Measurements from ENCODE around the gene CACNG5.

CACNG5 gene

DNA sequence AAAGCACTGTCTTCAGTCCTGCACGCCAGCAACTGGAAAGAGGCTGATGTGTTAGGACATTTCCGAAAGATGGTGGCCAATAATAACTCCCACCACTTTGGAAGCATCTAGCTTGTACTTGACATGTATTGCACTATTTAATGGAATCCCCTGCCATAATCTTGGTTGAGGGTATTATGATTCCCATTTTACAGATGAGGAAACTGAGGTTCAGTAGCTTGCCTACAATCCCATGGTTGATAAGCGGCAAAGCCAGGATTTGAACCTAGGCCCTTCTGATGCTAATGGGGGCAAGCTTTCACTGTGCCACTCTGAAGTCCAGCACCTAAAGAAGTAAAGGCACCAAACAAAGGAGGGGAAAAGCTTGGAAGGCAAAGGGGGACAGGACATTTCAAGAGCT lies 8.0 kb downstream of the CACNG5 start:
- H3K4me3 ChIP-seq (ENCODE audit: low read depth, low read length) = no peak overlapping the region
- DNase-seq (ENCODE audit: low read depth) = no peak

- no peak overlapping the region for H3K4me3 ChIP-seq (ENCODE audit: low read depth, low read length)
- no peak for DNase-seq (ENCODE audit: low read depth)
Observed at GRCh38 chr17:66843627-66844026, 8.7 kb downstream of the CACNG5 start.

GRCh38 chr17:66847704-66848103 lies 12.8 kb downstream of the CACNG5 start:
- H3K4me3 ChIP-seq (ENCODE audit: low read depth, low read length) = no peak overlapping the region
- no peak for DNase-seq (ENCODE audit: low read depth)

DNA sequence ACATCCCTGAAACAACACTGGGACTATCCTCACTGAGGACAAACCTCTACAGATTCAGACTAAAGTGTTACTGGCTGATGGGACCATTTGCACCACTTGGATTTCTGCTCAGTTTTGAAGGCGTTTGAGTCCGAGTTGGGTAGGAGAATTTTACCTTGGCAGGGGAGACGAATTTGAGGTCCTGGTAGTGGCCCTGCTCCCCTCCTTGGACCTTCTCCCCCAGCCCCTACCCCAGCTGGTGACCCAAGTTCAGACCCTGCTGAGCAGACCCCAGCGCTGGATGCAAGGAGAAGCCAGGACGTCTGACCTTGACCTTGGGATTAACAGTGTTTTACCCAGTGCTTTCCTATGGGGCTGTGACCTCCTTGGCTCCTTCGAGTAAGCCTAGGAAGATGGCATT lies 13.6 kb downstream of the CACNG5 start:
- no peak for DNase-seq (ENCODE audit: low read depth)
- no peak overlapping the region for H3K4me3 ChIP-seq (ENCODE audit: low read depth, low read length)

GRCh38 chr17:66849032-66849655 lies 14.2 kb downstream of the CACNG5 start:
- DNase-seq (ENCODE audit: low read depth) = no peak
- H3K4me3 ChIP-seq (ENCODE audit: low read depth, low read length) = no peak overlapping the region

DNA sequence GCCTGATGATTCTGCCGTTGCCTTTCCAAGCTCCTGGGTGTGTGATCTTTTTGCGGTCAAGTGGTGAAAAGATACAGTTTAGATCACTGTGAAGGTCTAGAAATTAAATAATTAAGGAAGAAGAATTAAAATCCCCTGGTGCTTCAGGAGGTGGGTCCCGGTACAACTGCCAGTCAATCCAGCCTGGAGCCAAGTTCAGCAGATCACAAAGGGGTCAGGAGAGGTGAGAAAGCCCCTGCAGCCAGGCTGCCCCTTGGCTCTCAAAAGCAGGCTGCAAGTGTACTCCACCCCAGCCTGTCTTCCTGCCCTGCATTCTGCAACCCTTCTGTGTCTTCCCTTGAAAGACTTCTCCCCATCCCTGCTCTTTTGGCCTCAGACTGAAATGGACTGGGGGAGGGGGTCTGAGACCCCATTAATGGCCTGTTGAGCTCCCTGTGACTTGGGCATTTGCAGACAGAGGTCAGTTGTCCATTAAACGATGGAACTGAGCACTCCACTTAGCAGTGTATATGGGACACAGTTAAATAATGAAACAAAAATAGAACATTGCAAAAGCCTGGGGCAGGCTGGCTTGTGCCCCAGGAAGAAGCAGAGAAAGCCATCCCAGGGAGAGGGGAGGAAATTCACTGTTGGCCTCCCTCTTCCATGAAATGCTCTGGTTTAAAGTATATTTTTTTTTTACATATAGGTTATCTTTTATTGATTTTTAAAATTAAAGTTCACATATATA lies 15.1 kb downstream of the CACNG5 start:
- no peak for DNase-seq (ENCODE audit: low read depth)
- H3K4me3 ChIP-seq (ENCODE audit: low read depth, low read length) = no peak overlapping the region

DNA sequence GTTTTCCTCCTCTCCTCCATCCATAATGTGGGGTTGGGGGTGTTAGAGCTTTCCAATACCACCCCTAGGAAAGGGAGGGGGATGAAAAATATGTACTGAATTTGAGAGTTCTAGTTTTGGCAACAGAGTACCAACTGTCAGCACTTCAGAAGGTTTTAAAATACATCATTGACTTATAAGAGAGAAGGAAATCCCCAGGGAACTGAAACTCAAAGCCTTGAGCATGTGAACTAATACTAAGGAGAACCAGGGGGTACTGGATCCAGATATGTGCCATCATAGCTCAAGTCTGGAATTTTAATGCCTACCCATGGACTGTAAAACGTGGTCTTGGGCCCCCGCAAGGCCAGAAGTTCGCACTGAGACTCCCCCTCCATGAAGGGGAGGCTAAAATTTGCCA lies 15.8 kb downstream of the CACNG5 start:
- no peak overlapping the region for H3K4me3 ChIP-seq (ENCODE audit: low read depth, low read length)
- DNase-seq (ENCODE audit: low read depth) = no peak

- no peak overlapping the region for H3K4me3 ChIP-seq (ENCODE audit: low read depth, low read length)
- DNase-seq (ENCODE audit: low read depth) = no peak
Observed at GRCh38 chr17:66855204-66855603, 20.3 kb downstream of the CACNG5 start.

DNA sequence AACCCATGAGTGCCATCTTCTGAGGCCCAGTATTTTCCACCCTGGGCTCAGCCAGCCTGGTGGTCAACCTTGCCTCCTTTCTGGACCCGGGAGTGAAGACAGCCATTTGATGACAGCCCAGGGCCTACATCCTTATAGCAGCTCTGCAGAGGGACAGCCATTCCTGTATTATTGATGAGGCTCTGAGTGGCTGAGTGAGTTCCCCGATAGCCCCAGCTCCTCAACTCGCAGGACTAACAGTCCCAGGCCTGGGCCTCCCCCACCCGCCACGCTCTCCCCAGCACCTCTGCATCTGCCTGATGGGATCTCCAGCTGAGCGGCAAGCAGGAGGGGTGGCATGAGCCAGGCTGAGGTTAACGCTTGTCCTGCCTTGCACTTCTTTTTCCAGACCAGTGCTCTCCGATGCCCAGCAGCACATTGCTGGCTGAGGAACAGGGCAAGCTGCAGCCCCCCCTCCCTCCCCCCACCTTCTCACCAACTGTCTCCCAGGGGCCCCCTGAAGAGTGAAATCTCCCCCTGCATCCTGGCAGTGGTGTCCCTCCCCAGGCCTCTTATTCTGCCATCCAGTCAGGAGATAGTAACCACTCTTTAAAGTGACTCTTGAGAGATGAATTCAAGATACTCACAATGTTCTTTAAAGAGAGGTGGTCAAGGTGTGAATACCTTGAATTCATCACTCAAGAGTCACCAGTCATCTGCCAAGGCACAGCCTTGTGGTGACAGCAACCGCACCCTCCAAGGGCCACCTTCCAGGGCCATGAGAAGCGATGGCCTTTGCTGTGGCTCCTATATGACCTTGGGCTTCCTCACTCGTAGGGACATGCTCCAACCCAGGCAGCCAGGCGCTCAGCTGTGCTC lies 23.5 kb downstream of the CACNG5 start:
- DNase-seq (ENCODE audit: low read depth) = no peak
- no peak overlapping the region for H3K4me3 ChIP-seq (ENCODE audit: low read depth, low read length)

DNA sequence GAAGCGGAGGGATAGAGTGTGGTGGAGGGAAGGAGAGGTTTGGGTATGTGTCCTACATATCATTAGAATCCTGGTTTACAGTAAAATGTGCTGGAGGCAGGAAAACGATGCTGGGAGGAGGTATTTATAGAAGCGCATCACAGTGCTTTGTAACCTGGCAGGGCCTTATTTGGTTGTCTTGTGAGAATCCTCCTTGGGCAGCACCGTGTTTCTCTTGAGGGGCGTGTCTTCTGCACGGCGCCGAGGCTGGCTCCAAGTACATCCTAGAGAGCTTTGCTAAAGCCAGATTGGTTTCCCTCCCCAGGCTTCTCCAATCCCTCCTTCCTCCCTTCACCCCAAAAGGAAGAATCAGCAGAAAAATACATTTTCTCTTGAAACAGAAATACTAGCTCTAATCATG lies 24.4 kb downstream of the CACNG5 start:
- H3K4me3 ChIP-seq (ENCODE audit: low read depth, low read length) = no peak overlapping the region
- DNase-seq (ENCODE audit: low read depth) = no peak

- DNase-seq (ENCODE audit: low read depth) = no peak
- no peak overlapping the region for H3K4me3 ChIP-seq (ENCODE audit: low read depth, low read length)
Observed at GRCh38 chr17:66860204-66860603, 25.3 kb downstream of the CACNG5 start.

DNA sequence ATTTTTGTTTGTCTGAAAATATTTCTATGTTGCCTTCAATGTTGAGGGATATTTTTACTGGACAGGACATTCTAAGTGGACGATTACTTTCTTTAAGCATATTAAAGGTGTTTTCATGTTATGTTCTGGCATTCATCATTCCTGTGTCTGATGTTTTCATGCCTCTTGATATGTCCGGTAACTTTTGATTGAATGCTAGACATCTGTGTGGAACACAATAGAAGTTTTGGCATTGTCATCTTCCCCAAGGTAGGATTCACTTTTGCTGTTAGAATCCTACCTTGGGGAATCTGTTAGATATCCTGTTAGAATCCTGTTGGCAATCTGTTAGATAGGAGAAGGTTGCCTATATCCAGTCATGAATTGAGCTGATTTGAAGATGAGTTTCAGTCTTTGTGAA lies 28.9 kb downstream of the CACNG5 start:
- no peak for DNase-seq (ENCODE audit: low read depth)
- no peak overlapping the region for H3K4me3 ChIP-seq (ENCODE audit: low read depth, low read length)

DNA sequence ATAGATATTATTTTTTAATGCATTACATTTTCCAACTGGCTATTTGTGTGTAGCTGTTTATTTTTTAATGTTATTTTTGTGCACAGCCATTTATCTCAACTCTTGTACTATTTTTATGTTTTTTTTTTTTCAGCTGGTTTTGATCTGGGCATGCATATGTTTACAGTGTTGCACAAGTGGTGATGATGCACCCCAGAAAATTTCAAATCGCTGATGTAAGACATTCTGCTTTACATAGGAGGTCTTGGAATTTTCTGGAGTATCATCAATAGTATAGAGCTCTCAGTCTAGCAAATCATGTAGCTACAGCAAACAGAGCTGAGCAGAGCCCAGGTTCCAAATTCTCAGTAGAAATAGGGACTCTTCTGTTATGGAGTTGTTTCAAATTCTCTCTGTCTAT lies 30.2 kb downstream of the CACNG5 start:
- H3K4me3 ChIP-seq (ENCODE audit: low read depth, low read length) = no peak overlapping the region
- no peak for DNase-seq (ENCODE audit: low read depth)

- DNase-seq (ENCODE audit: low read depth) = no peak
- H3K4me3 ChIP-seq (ENCODE audit: low read depth, low read length) = no peak overlapping the region
Observed at GRCh38 chr17:66873962-66874361, 39.0 kb downstream of the CACNG5 start.

- no peak for DNase-seq (ENCODE audit: low read depth)
- H3K4me3 ChIP-seq (ENCODE audit: low read depth, low read length) = no peak overlapping the region
Observed at GRCh38 chr17:66884931-66885330, 50.0 kb downstream of the CACNG5 start.

- DNase-seq (ENCODE audit: low read depth) = no peak
Observed at GRCh38 chr17:66885417-66885816, 50.5 kb downstream of the CACNG5 start.

DNA sequence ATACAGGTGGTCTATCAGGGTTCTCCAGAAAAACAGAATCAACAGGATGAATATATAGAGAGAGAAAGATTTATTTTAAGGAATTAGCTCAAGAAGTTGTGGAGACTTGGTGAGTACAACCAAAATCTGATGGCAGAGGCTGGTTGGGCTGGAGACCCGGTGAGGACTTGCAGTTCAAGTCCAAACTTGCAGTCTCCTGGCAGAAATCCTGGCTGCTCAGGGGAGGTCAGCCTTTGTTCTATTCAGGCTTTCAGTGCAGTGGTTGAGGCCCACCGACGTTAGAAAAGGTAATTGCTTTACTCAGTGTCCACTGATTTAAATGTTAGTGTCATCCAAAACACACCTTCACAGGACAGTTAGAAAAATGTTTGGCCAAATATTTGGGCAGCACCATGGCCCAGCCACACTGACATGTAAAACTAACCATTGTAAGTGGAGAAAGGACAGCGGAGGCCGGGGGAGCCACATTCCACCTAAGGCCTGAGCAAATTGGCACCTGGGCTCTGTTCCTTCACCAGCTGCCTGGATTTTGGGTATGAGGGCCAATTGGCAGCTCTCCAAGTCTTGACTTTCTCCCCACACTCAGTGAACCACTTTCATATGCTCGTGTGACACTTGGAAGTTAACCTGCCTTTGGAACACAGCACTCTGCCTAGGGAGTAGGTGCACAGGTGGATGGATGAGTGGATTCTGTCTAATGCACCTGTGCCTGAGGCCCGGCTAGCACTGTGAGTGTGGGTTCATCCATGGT lies 54.7 kb downstream of the CACNG5 start:
- no peak for DNase-seq (ENCODE audit: low read depth)
- no peak overlapping the region for H3K4me3 ChIP-seq (ENCODE audit: low read depth, low read length)

More at GRCh38 chr17:66885417-66885816, 50.5 kb downstream of the CACNG5 start:
- H3K4me3 ChIP-seq (ENCODE audit: low read depth, low read length) = no peak overlapping the region

GRCh38 chr17:66892246-66892645 lies 57.3 kb downstream of the CACNG5 start:
- no peak for DNase-seq (ENCODE audit: low read depth)
- H3K4me3 ChIP-seq (ENCODE audit: low read depth, low read length) = no peak overlapping the region

DNA sequence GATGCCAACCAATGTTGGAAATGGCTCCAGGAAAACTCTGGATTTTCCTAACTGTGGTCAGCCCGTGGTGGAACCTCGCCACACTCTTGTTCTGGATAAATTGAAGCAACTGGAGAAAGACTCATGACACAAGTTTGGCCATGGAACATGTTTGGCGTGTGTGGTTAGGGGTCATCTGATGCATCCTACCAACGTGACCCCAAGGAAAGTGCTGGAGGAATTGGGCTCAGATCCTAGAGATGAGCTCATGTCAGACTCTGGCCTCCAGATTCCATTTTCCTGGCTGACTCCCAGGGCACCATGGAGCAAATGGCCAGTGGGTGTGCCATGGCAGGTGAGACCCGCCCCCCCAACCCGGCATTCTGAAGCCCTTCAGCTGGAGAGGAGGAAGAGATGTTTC lies 58.5 kb downstream of the CACNG5 start:
- no peak overlapping the region for H3K4me3 ChIP-seq (ENCODE audit: low read depth, low read length)
- no peak for DNase-seq (ENCODE audit: low read depth)

DNA sequence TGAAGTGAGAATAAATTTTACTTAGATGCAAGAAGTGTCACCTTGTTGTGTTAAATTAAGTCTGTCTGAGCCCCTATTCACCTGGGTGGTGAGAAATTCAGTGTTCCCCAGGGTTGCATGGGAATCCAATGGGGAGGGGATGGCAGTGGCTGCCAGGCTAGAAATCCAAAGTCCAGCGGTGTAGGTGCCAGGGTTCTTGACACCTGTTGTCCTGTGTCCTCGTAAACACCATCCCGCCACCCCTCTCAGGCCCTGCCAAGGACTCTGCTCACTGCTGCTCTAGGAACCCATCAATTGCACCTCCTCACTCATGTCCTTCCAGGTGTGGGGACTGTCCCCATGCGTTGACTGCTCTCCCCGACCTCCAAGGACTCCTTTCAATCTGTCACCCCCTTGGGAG lies 58.9 kb downstream of the CACNG5 start:
- DNase-seq (ENCODE audit: low read depth) = no peak
- H3K4me3 ChIP-seq (ENCODE audit: low read depth, low read length) = no peak overlapping the region
